ENCODE results near the gene AP1M1. TPM values are rescaled to one million over a fixed set of nuclear protein-coding genes. Genes with fewer than 3 reads are reported as not detected.

The AP1M1 gene
- total RNA-seq, 4 donors from 2014 or later: 52.0 to 83.0 (median 56.3) TPM

- intact Hi-C loops (cut with DNase I): no loop called here
- no peak for DNase-seq
- WGBS, 2 donors: 88 to 89% methylated on average over 20 to 21 of the region's 21 CpGs
- no peaks in the 10 kb centered on the region for H3K4me1 ChIP-seq
- H3K27ac ChIP-seq: no peak overlapping the region
- no peak for TF ChIP-seq POLR2A (IDR thresholded peaks at IDR 0.05)
- TF ChIP-seq, protein P1, sequence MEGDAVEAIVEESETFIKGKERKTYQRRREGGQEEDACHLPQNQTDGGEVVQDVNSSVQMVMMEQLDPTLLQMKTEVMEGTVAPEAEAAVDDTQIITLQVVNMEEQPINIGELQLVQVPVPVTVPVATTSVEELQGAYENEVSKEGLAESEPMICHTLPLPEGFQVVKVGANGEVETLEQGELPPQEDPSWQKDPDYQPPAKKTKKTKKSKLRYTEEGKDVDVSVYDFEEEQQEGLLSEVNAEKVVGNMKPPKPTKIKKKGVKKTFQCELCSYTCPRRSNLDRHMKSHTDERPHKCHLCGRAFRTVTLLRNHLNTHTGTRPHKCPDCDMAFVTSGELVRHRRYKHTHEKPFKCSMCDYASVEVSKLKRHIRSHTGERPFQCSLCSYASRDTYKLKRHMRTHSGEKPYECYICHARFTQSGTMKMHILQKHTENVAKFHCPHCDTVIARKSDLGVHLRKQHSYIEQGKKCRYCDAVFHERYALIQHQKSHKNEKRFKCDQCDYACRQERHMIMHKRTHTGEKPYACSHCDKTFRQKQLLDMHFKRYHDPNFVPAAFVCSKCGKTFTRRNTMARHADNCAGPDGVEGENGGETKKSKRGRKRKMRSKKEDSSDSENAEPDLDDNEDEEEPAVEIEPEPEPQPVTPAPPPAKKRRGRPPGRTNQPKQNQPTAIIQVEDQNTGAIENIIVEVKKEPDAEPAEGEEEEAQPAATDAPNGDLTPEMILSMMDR (IDR thresholded peaks at IDR 0.05): no peak
- H3K9me3 ChIP-seq: no peaks in the 10 kb centered on the region
- H3K27me3 ChIP-seq: no peaks in the 10 kb centered on the region
- H3K4me3 ChIP-seq (replicated peaks in 1 of 3): no peak overlapping the region
- H3K36me3 ChIP-seq: peaks cover 53 to 68% of the 10 kb centered on the region in 2 donors
Measured at GRCh38 chr19:16228637-16229321, 31.1 kb downstream of the AP1M1 start.

- Histone ChIP-seq H3K4me3 (replicated peaks in 1 of 3) (no peak overlapping the region), H3K27me3 (no peaks in the 10 kb centered on the region), H3K36me3 (peaks cover 53 to 74% of the 10 kb centered on the region in 2 donors), H3K4me1 (no peaks in the 10 kb centered on the region), H3K27ac (no peak overlapping the region), H3K9me3 (no peaks in the 10 kb centered on the region)
- no peak for DNase-seq
- 100% methylated on average over 2 to 4 of the region's 9 CpGs for WGBS, 2 donors
- intact Hi-C loops (cut with DNase I): no loop called here
- TF ChIP-seq, protein P1 (IDR thresholded peaks at IDR 0.05): no peak
- no peak for TF ChIP-seq POLR2A (IDR thresholded peaks at IDR 0.05)
Measured at GRCh38 chr19:16229322-16229641, 31.6 kb downstream of the AP1M1 start.

- 93 to 95% methylated on average over 16 of the region's 16 CpGs for WGBS, 2 donors
- H3K4me3 ChIP-seq (replicated peaks in 1 of 3): no peak overlapping the region
- H3K27me3 ChIP-seq: no peaks in the 10 kb centered on the region
- TF ChIP-seq, protein P1 (IDR thresholded peaks at IDR 0.05): no peak
- TF ChIP-seq POLR2A (IDR thresholded peaks at IDR 0.05): no peak
- H3K9me3 ChIP-seq: no peaks in the 10 kb centered on the region
- intact Hi-C loops (cut with DNase I): no loop called here
- H3K27ac ChIP-seq: no peak overlapping the region
- H3K4me1 ChIP-seq: no peaks in the 10 kb centered on the region
- no peak for DNase-seq
- H3K36me3 ChIP-seq: peaks cover 53 to 68% of the 10 kb centered on the region in 2 donors
Measured at GRCh38 chr19:16232127-16232526, 34.4 kb downstream of the AP1M1 start.

GRCh38 chr19:16232568-16232967, 34.9 kb downstream of the AP1M1 start:
- Histone ChIP-seq H3K9me3 (no peaks in the 10 kb centered on the region), H3K27ac (no peak overlapping the region), H3K27me3 (no peaks in the 10 kb centered on the region), H3K4me3 (replicated peaks in 1 of 3) (no peak overlapping the region), H3K4me1 (no peaks in the 10 kb centered on the region), H3K36me3 (peaks cover 50 to 64% of the 10 kb centered on the region in 2 donors)
- intact Hi-C loops (cut with DNase I): no loop called here
- 91 to 94% methylated on average over 13 of the region's 13 CpGs for WGBS, 2 donors
- no peak for DNase-seq
- TF ChIP-seq POLR2A (IDR thresholded peaks at IDR 0.05): no peak
- TF ChIP-seq, protein P1 (IDR thresholded peaks at IDR 0.05): no peak

GRCh38 chr19:16233081-16233776, 35.5 kb downstream of the AP1M1 start:
- Histone ChIP-seq H3K27ac (no peak overlapping the region), H3K4me1 (no peaks in the 10 kb centered on the region), H3K4me3 (replicated peaks in 1 of 3) (no peak overlapping the region), H3K9me3 (no peaks in the 10 kb centered on the region), H3K36me3 (peaks cover 45 to 58% of the 10 kb centered on the region in 2 donors), H3K27me3 (no peaks in the 10 kb centered on the region)
- TF ChIP-seq, protein P1 (IDR thresholded peaks at IDR 0.05): no peak
- TF ChIP-seq POLR2A (IDR thresholded peaks at IDR 0.05): no peak
- intact Hi-C loops (cut with DNase I): no loop called here
- DNase-seq: no peak
- 94 to 98% methylated on average over 7 to 15 of the region's 19 CpGs for WGBS, 2 donors

Data from thyroid gland (tissue), 4 donors.